Peyer's patch (tissue), 4 donors: ENCODE data around the gene CD177.

Experiments
- CTCF ChIP-seq, 6 experiments: fragments of 450-650 bp in 4 of 6; fragments of 200-600 bp in 2 of 6; sonication (generic) in 1 of 6; IDR thresholded peaks; one replicate each; pipeline ENCODE4 v1.5.1; 2017 to 2019; ENCODE audit warnings: antibody characterized with exemption in 6 of 6, mild to moderate bottlenecking in 3 of 6, moderate library complexity in 1 of 6
- POLR2A ChIP-seq, 2 donors: fragments of 450-650 bp; IDR thresholded peaks; one replicate each; pipeline ENCODE4 v1.5.1; 2017; ENCODE audit warnings: antibody characterized with exemption in 2 of 2, mild to moderate bottlenecking in 2 of 2, moderate library complexity in 2 of 2

- TF ChIP-seq CTCF (IDR thresholded peaks at IDR 0.05): no peak
- TF ChIP-seq POLR2A (IDR thresholded peaks at IDR 0.05): no peak
Observed at GRCh38 chr19:43331435-43332010, 22.0 kb upstream of the CD177 start.
